Astrocyte of the cerebellum (primary cell): Measurements from ENCODE around the gene PRDM13.
A peak's percentile ranks its signal among the peaks of the same experiment; 100 is the strongest.

Experiments
- DNase-seq: peaks from one replicate; pipeline ENCODE4 v3.0.0-alpha.2; 2011; ENCODE audit warnings: low read depth
- H3K4me3 ChIP-seq: 2 replicates; pipeline ENCODE4 v1.5.1; 2011; ENCODE audit warnings: mild to moderate bottlenecking, low read depth, low read length, moderate library complexity
- in situ Hi-C: cut with HindIII; loops from 2 replicates; pipeline ENCODE4 v1.10.0; 2017; ENCODE audit warnings: low sequenced_read_pairs
- TF ChIP-seq, protein P1 (sequence below): IDR thresholded peaks from 2 replicates; pipeline ENCODE4 v1.5.1; 2012; ENCODE audit warnings: low read length, low read depth, moderate library complexity, mild to moderate bottlenecking; ENCODE audit errors: missing control alignments

The PRDM13 gene

DNA sequence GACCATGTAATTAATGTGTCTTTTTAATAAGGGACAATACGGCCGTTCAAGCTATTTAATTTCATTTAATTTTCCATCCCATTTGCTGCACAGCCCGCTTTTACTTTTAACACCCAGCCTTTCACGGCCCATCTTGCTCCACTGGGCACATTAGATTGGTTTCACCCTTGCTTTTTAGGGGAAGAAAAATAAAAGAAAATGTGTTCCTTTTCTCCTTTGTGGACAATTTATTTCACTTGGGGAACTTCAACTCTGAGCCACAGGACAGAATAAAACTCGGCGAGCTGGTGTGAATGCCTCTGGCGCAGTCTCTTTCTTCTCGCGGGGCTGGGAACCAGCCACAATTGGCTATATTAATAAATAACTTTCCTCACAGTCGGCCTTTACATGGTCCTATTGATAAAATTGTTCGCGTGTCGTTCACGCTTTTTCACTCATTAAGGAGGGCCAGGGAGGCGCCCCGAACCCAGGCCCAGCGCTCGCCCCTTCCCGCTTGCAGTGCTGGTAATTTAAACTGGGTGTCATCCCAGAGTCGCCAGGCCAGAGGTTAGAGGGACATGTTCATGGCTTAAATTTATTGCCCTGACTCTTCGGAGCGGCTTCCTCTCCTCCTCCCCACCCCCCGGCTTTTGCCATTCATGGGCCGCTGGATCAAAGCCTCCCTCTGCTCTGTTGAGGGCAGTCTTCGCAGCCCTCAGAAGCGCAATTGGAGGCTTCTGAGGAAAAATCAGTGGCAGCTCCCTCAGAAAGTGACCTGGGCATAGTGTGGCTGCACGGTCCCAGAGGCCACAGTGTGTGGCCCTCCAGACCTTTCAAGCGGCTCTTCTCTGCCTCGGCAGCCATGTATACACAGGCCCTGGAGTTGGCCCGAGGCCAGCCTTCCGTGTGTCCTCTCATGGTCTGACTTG is 2.2 kb upstream of the PRDM13 start:
- TF ChIP-seq, protein P1, sequence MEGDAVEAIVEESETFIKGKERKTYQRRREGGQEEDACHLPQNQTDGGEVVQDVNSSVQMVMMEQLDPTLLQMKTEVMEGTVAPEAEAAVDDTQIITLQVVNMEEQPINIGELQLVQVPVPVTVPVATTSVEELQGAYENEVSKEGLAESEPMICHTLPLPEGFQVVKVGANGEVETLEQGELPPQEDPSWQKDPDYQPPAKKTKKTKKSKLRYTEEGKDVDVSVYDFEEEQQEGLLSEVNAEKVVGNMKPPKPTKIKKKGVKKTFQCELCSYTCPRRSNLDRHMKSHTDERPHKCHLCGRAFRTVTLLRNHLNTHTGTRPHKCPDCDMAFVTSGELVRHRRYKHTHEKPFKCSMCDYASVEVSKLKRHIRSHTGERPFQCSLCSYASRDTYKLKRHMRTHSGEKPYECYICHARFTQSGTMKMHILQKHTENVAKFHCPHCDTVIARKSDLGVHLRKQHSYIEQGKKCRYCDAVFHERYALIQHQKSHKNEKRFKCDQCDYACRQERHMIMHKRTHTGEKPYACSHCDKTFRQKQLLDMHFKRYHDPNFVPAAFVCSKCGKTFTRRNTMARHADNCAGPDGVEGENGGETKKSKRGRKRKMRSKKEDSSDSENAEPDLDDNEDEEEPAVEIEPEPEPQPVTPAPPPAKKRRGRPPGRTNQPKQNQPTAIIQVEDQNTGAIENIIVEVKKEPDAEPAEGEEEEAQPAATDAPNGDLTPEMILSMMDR = no peak
- H3K4me3 ChIP-seq = peak overlapping the region; percentile 27
- in situ Hi-C loops = no loop called here
- no peak for DNase-seq

DNA sequence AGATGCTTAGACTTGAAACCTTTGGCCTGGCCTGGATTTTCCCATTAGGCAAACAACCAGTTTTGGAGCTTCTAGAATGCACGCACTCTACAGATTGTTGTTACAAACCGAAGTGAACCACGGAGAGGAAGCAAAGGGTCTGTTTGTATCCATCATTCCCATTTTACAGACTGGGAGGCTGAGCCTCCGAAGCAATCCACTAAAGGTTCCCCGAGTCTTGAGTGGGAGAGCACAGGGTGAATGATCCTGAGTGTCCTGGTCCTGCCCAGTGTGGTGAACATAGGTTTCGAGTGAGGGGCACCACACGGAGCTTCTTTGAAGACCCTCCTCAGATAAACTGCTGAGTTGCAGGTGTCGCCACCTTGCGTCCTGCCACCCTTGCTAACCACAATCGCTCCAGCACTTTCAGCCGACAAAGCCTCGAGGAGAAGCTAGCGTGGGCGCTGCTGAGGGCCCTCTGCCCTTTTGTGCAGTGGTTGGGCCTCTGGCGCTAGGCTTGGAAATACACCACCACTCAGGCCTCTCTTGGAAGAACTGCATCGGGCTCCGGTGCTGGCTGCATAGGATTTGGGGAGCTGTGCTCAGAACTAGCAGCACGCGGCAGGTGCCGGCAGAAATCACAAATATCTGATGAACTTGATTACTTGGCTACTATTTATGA is 1.4 kb upstream of the PRDM13 start:
- TF ChIP-seq, protein P1 = no peak
- in situ Hi-C loops = no loop called here
- DNase-seq = no peak
- H3K4me3 ChIP-seq = no peak overlapping the region

DNA sequence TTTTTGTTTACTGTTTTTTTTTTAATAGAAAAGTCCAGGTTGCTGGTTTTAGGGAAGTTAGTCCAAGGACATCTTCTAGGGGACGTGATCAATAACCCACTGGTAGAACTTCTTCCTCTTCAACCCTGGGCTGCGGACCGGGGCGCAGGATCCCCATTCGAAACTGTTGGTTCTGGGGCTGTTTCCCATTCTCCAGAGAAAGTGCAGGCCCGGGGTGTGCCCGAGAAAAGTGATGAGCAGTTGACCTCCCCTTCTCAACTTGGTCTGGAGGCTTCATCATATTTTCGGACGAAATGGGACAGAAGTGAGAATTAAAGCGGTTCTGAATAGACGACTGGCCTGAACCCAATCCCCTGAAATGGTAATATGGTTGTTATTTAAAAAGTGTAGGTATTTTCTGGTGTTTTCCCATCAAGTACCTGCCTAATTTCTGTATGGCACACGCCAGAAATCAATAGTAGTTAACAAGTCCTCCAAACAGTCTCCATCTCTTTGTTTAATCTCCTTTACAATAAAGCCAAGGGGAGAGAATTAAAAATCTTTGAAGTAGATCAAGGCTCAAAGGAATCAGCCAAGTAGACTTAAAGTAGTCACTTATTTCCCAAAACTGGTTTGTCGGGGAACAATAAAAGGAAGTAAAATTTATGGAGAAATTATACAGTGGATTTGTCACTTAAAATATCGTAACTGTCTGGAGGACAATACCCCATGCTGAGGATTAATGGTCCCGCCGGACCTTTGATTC is 550 bp upstream of the PRDM13 start:
- TF ChIP-seq, protein P1 = no peak
- in situ Hi-C loops = no loop called here
- H3K4me3 ChIP-seq = no peak overlapping the region
- no peak for DNase-seq

DNA sequence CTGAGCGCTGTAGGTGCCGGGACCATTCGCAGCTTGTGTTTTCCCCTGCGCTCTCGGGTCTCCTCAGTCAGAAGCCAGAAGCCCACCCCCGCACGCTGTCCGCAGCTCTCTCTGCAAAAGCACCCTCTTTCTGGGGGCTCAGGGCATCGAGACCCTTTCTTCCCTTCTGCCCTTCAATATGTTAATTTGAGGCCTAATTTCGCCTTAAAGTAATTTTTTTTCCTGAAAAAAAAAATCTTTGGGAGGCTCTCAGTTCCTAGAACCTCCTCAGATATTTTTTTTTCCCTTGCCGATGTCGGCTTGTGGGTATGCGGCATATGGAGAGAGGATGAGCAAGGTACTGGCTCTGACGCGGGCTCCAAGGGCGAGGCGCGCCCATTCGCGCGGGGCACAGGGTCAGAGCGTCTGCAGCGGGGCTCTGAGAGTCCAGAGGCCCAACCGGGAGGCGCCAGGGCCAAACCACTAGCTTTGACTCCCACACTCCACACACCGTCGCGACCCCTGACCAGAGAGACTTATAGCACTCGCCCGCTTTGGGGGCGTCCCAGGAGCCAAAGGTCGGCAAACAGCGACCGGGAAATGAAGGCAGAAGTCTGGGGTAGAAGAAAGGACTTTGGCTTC is 893 bp downstream of the PRDM13 start:
- DNase-seq = no peak
- no peak overlapping the region for H3K4me3 ChIP-seq
- in situ Hi-C loops = no loop called here
- TF ChIP-seq, protein P1 = no peak

DNA sequence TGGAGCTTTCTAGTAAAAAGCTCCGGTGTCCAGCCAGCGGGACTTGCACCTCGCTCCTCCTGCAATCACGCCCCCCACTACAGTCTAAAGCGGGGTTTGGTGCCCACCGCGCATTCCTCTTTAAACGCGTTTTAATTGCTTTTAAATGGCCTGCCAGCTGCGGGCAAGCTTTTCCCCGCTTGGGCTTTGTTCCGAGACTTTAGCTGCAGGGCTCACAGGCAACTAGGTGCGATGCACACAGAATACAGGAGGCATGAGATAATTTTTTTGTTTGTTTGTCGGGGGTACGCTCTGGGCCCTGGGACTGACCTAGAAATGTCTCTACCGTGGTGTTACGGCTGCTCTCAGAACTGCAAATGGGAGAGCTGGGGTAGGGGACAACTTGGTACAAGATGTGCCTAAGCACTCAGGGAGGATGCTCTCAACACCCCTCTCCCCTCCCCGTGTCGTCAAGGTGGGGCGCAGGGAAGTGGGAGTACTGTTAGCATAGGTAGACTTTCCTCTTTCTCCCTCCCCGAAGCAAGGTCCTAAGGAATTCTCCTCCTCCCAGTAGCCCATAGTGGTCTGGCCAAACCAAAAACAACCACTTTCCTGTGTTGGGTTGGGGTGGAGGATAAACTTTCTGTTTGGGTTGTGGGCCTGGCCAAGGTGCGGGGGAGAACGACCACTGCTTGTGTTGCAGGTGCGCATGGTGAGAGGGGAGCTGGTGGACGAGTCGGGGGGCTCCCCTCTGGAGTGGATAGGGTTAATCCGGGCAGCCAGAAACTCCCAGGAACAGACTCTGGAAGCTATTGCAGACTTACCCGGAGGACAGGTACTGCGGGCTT is 1.6 kb downstream of the PRDM13 start:
- DNase-seq = no peak
- in situ Hi-C loops = no loop called here
- TF ChIP-seq, protein P1 = no peak
- no peak overlapping the region for H3K4me3 ChIP-seq
